Spinal cord (tissue), 10 donors: Measurements from ENCODE around the gene EFNA5. TPM values are rescaled to one million over a fixed set of nuclear protein-coding genes. Genes with fewer than 3 reads are reported as not detected.
A peak's percentile ranks its signal among the peaks of the same experiment; 100 is the strongest.

Experiments
- DNase-seq, 6 donors: peaks; one replicate each; pipeline versions ENCODE4 v3.0.0 to v3.0.0-alpha.2; 2013 to 2015; ENCODE audit warnings: low spot score in 6 of 6, low read depth in 4 of 6
- H3K27ac ChIP-seq: one replicate; pipeline ENCODE4 v1.5.1; 2013; ENCODE audit warnings: low read depth, low read length, control low read depth
- H3K27me3 ChIP-seq: one replicate; pipeline ENCODE4 v1.6.1; 2013; ENCODE audit warnings: low read length; ENCODE audit not compliant: control insufficient read depth, insufficient read depth
- H3K36me3 ChIP-seq: one replicate; pipeline ENCODE4 v1.6.1; 2013; ENCODE audit warnings: low read length; ENCODE audit not compliant: control insufficient read depth, insufficient read depth
- H3K4me1 ChIP-seq: one replicate; pipeline ENCODE4 v1.6.1; 2013; ENCODE audit warnings: low read length; ENCODE audit not compliant: control insufficient read depth, insufficient read depth
- H3K4me3 ChIP-seq: one replicate; pipeline ENCODE4 v1.5.1; 2013; ENCODE audit warnings: low read depth, low read length, control low read depth
- H3K9me3 ChIP-seq: one replicate; pipeline ENCODE4 v1.6.1; 2013; ENCODE audit warnings: low read length; ENCODE audit not compliant: control insufficient read depth, insufficient read depth
- WGBS: methylation state at CpG from one replicate; pipeline ENCODE4 v1.1.5; 2013; ENCODE audit warnings: missing lambda C conversion rate; ENCODE audit not compliant: insufficient coverage; 5-methylcytosine and 5-hydroxymethylcytosine counted together
- polyA plus RNA-seq, 2 donors: library from polyadenylated mRNA; unstranded; fragments of 120-200 nt; gene quantifications; one replicate each; pipeline ENCODE4 v1.2.1, GENCODE V29; 2013; ENCODE audit not compliant: insufficient read length in 2 of 2
- total RNA-seq, 2 donors: library from RNA; depleted of rRNA in 1 of 2; stranded (reverse); fragments of 120-200 nt in 1 of 2; fragments of >200 nt in 1 of 2; gene quantifications; one replicate each; pipeline versions ENCODE4 v1.2.3 to v1.2.4, GENCODE V29; 2013 to 2014
- donor health status: healthy.

The EFNA5 gene
- total and polyA plus RNA-seq, 4 donors, result 11.7 to 17.7 (median 17.1) TPM

- no peak overlapping the region for H3K4me3 ChIP-seq
- no peaks in the 10 kb centered on the region for H3K27me3 ChIP-seq
- no peaks in the 10 kb centered on the region for H3K36me3 ChIP-seq
- no peaks in the 10 kb centered on the region for H3K4me1 ChIP-seq
- no peak overlapping the region for H3K27ac ChIP-seq
- DNase-seq, result no peak
- H3K9me3 ChIP-seq, result no peaks in the 10 kb centered on the region
- WGBS, result no CpG with 5 or more reads among the region's 4 CpGs
These were observed 195.8 kb downstream of the EFNA5 start for GRCh38 chr5:107474716-107475489.

- Histone ChIP-seq H3K9me3 (no peaks in the 10 kb centered on the region), H3K36me3 (no peaks in the 10 kb centered on the region), H3K27me3 (no peaks in the 10 kb centered on the region), H3K27ac (no peak overlapping the region), H3K4me3 (no peak overlapping the region), H3K4me1 (no peaks in the 10 kb centered on the region)
- no peak for DNase-seq
- WGBS, result no CpG with 5 or more reads among the region's 3 CpGs
These were observed 196.4 kb downstream of the EFNA5 start for GRCh38 chr5:107474361-107474715.

DNA sequence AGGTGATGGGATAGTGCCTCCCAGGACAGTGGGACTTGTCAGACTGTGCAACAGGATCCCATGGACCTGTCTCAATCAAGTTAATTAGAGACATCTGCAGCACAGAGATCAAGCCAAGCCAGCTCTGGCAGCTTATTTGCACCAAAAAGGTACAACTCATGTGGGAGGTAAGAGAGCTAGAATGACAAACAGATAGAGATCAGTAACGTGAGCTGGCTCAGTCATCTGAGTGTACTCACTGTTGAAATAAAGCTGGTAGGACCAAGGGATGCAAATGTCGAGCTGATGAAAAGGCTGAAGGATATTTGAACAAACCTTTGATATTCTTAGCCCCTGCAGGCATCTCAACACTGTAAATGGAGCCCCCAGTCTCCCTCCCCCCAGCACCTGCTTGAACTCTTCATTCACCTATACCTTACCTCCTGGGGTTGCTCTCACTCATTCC is 198.1 kb downstream of the EFNA5 start:
- H3K27ac ChIP-seq, result no peak overlapping the region
- H3K4me3 ChIP-seq, result no peak overlapping the region
- H3K4me1 ChIP-seq, result no peaks in the 10 kb centered on the region
- no peaks in the 10 kb centered on the region for H3K9me3 ChIP-seq
- no peak for DNase-seq
- 40% methylated on average over 2 of the region's 2 CpGs for WGBS
- H3K36me3 ChIP-seq, result no peaks in the 10 kb centered on the region
- no peaks in the 10 kb centered on the region for H3K27me3 ChIP-seq

GRCh38 chr5:107470295-107470582 is 200.5 kb downstream of the EFNA5 start:
- H3K9me3 ChIP-seq, result no peaks in the 10 kb centered on the region
- no peaks in the 10 kb centered on the region for H3K4me1 ChIP-seq
- no peak overlapping the region for H3K4me3 ChIP-seq
- no CpG with 5 or more reads among the region's 1 CpG for WGBS
- no peak for DNase-seq
- H3K27me3 ChIP-seq, result no peaks in the 10 kb centered on the region
- no peak overlapping the region for H3K27ac ChIP-seq
- no peaks in the 10 kb centered on the region for H3K36me3 ChIP-seq

- H3K4me3 ChIP-seq, result no peak overlapping the region
- H3K4me1 ChIP-seq, result no peaks in the 10 kb centered on the region
- peak in 1 of 6 donors; percentile 83 for DNase-seq
- H3K27me3 ChIP-seq, result no peaks in the 10 kb centered on the region
- H3K9me3 ChIP-seq, result no peaks in the 10 kb centered on the region
- H3K27ac ChIP-seq, result no peak overlapping the region
- no peaks in the 10 kb centered on the region for H3K36me3 ChIP-seq
- WGBS, result 13% methylated on average over 1 of the region's 5 CpGs
These were observed 201.0 kb downstream of the EFNA5 start for GRCh38 chr5:107469485-107470294.

DNA sequence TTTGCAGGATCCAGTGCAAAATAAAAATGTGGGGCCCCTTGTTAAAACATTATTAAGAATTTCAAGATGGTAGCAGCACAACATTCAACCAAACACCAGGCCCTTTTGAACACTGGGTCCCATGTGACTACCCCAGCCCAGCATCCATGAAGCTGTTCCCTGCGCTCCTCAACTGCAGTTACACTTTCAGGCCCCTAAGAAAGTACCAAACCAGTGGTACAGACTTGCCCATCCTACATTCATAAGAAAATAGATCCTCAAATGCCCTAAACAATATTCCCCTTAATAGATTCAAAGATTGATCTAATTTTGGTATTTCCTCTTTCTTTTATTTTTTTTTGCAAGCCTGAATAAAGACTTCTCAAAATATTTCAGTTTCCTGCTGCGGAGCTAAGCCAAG is 201.7 kb downstream of the EFNA5 start:
- Histone ChIP-seq H3K27me3 (no peaks in the 10 kb centered on the region), H3K4me1 (no peaks in the 10 kb centered on the region), H3K9me3 (no peaks in the 10 kb centered on the region), H3K27ac (no peak overlapping the region), H3K4me3 (no peak overlapping the region), H3K36me3 (no peaks in the 10 kb centered on the region)
- 90% methylated on average over 2 of the region's 2 CpGs for WGBS
- DNase-seq, result no peak

- DNase-seq, result no peak
- 100% methylated on average over 1 of the region's 1 CpG for WGBS
- H3K4me3 ChIP-seq, result no peak overlapping the region
- H3K27me3 ChIP-seq, result no peaks in the 10 kb centered on the region
- no peaks in the 10 kb centered on the region for H3K9me3 ChIP-seq
- H3K4me1 ChIP-seq, result no peaks in the 10 kb centered on the region
- no peaks in the 10 kb centered on the region for H3K36me3 ChIP-seq
- H3K27ac ChIP-seq, result no peak overlapping the region
These were observed 202.5 kb downstream of the EFNA5 start for GRCh38 chr5:107468276-107468675.

GRCh38 chr5:107467137-107467932 is 203.4 kb downstream of the EFNA5 start:
- Histone ChIP-seq H3K27me3 (no peaks in the 10 kb centered on the region), H3K36me3 (no peaks in the 10 kb centered on the region), H3K4me3 (no peak overlapping the region), H3K27ac (no peak overlapping the region), H3K4me1 (no peaks in the 10 kb centered on the region), H3K9me3 (no peaks in the 10 kb centered on the region)
- DNase-seq, result peak in 1 of 6 donors; percentile 39
- whole genome bisulfite sequencing, result 83% methylated on average over 5 of the region's 5 CpGs

DNA sequence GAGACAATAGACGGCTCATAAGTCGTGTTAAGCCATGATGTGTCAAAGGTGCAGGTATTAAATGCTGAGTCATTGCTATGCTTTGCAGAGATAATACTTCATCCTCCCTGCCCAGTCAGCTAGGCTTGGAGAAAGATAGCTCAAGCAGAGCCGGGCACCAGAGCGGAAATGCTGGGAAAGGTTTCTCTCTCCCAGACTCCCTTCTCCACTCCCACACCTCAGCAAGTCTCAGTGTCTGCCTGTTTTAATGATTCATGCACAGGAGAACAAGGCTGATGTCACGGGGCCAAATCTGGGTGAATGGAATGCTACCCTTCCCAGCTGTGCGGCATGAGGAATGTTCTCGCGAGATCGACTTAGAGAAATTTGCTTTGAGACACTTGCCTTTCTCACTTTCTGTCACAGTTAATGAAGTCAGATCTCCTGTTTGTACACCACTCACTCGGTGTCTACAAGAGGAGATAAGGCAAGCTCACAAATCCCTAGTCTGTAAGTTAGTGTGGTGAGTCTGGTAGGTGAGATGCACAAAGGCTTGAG is 204.4 kb downstream of the EFNA5 start:
- DNase-seq, result no peak
- Histone ChIP-seq H3K36me3 (no peaks in the 10 kb centered on the region), H3K27me3 (no peaks in the 10 kb centered on the region), H3K9me3 (no peaks in the 10 kb centered on the region), H3K4me1 (no peaks in the 10 kb centered on the region), H3K27ac (no peak overlapping the region), H3K4me3 (no peak overlapping the region)
- 73% methylated on average over 7 of the region's 10 CpGs for WGBS
